Pancreas (tissue), 10 donors: ENCODE measurements around the gene TFR2. TPM values are rescaled to one million over a fixed set of nuclear protein-coding genes. Genes with fewer than 3 reads are reported as not detected.

Experiments
- ATAC-seq, 4 donors: fragments of 200-7000 bp; cut with Tn5 transposase; one replicate each; pipeline versions ENCODE4 v1.8.0 to v1.9.1; 2020; ENCODE audit warnings: mild to moderate bottlenecking in 4 of 4, moderate library complexity in 4 of 4
- DNase-seq, 6 donors: peaks; one replicate each; pipeline ENCODE4 v3.0.0-alpha.2; 2020
- FAIRE-seq: peaks from 2 replicates; lab custom pipeline; 2012; peaks lifted over from hg19 to GRCh38; lab: Jason Lieb, UNC
- H3K27ac ChIP-seq, 4 donors: fragments of 200-600 bp; sonication (generic); 1 replicate in 3 of 4; 2 replicates in 1 of 4; pipeline versions ENCODE4 v1.5.0 to v1.8.0; 2020
- H3K27me3 ChIP-seq, 4 donors: fragments of 200-600 bp; one replicate each; pipeline ENCODE4 v1.8.0; 2021
- H3K36me3 ChIP-seq, 3 donors: fragments of 200-600 bp; sonication (generic) in 1 of 3; one replicate each; pipeline versions ENCODE4 v1.5.0 to v1.8.0; 2020 to 2021
- H3K4me1 ChIP-seq, 3 donors: fragments of 200-600 bp; one replicate each; pipeline ENCODE4 v1.8.0; 2021
- H3K4me3 ChIP-seq, 4 donors: fragments of 200-600 bp; sonication (generic) in 2 of 4; one replicate each; pipeline versions ENCODE4 v1.5.0 to v1.8.0; 2020 to 2021
- H3K9me3 ChIP-seq, 4 donors: fragments of 200-600 bp; one replicate each; pipeline ENCODE4 v1.8.0; 2021
- CTCF ChIP-seq, 4 donors: fragments of 200-600 bp; sonication (generic) in 3 of 4; IDR thresholded peaks; one replicate each; pipeline versions ENCODE4 v1.5.0 to v1.8.0; 2021; ENCODE audit warnings: antibody characterized with exemption in 4 of 4
- WGBS, 2 donors: extraction: QIAGEN DNeasy Blood & Tissue Kit; methylation state at CpG; one replicate each; pipeline ENCODE4 v1.1.7; 2013; 5-methylcytosine and 5-hydroxymethylcytosine counted together
- intact Hi-C, 3 donors: fragments of 100-400 bp; cut with DNase I; formaldehyde crosslinking; loops; one replicate each; pipeline versions ENCODE4 v1.11.1 to v1.14.2; 2022
- polyA plus RNA-seq, 2 donors: library from polyadenylated mRNA; stranded (reverse); fragments of 200-250 nt; gene quantifications; one replicate each; pipeline ENCODE4 v1.2.3, GENCODE V29; 2013
- total RNA-seq, 6 donors: library from RNA; stranded (reverse); fragmentation: NEBNext Ultra II Directional in 4 of 6; extraction: Animal tissue kit (Norgen Biotek cat#: 25700) in 4 of 6; gene quantifications; one replicate each; pipeline versions ENCODE4 v1.2.1 to v1.2.4, GENCODE V29; 2021 to 2023
- donor health status: healthy with polysubstance abuse.
- donor health status: DM: no; HTN: no; CAD: no; lungs with moderate emphysema.
- donor health status: DM: no; HTN: no; CAD: no.
- donor health status: control.
- donor health status: control.
- donor health status: Bipolar disorder and iron deficiency.
- donor health status: DM: yes; HTN: yes; CAD: no.
- donor health status: DM: no; HTN: no; CAD: no.
- donor health status: DM: no; HTN: no; CAD: no.
- donor health status: DM: yes; HTN: yes; CAD: no.

The TFR2 gene
- total RNA-seq, result 1 to 10 TPM in 3 of 6 donors, under 1 TPM in 3; 0.28 to 1.2 (median 0.76) TPM
- polyA plus RNA-seq, result 1 to 10 TPM; 1.1 to 1.2 TPM

GRCh38 chr7:100641463-100641859 is at the start of gene TFR2:
TFR2 (minus strand) TSS chr7:100641552; CDS start chr7:100641509, 43 bp downstream.
- Histone ChIP-seq H3K27me3 (no peaks in the 10 kb centered on the region), H3K36me3 (no peaks in the 10 kb centered on the region), H3K27ac (no peak within 1 kb of the TSS), H3K4me1 (peaks cover 0 to 3% (median 0%) of the 10 kb centered on the region in 3 donors), H3K9me3 (no peaks in the 10 kb centered on the region), H3K4me3 (no peak within 1 kb of the TSS)
- intact Hi-C loops, result no loop called here
- no peak for TF ChIP-seq CTCF (IDR thresholded peaks at IDR 0.05)
- ATAC-seq (peak in 3 of 4 donors; percentile 16 to 52 (median 34)), DNase-seq (no peak), FAIRE-seq (no peak)
- WGBS, 2 donors, result 8 to 17% methylated on average over 10 of the region's 10 CpGs

- 83 to 87% methylated on average over 17 to 18 of the region's 18 CpGs for WGBS, 2 donors
- Histone ChIP-seq H3K27ac (no peak overlapping the region), H3K27me3 (no peaks in the 10 kb centered on the region), H3K9me3 (no peaks in the 10 kb centered on the region), H3K4me3 (no peak overlapping the region), H3K4me1 (peaks cover 10 to 17% (median 14%) of the 10 kb centered on the region in 3 donors), H3K36me3 (peaks cover 0 to 39% (median 28%) of the 10 kb centered on the region in 3 donors)
- DNase-seq (peak in 1 of 6 donors; percentile 56), FAIRE-seq (no peak), ATAC-seq (no peak)
- no peak for TF ChIP-seq CTCF (IDR thresholded peaks at IDR 0.05)
- intact Hi-C loops, result loop anchor here in 2 of 3 donors (2.0 to 10.0 kb wide), 4 partner anchors 13 to 225 kb away; partner anchors contain the start of gene SPACDR (in 1 of the 2)
These were observed 48.1 kb upstream of the TFR2 start for GRCh38 chr7:100689230-100690135.

GRCh38 chr7:100688326-100688860 is 47.0 kb upstream of the TFR2 start:
- intact Hi-C loops, result loop anchor here in 1 of 3 donors (10.0 kb wide), 2 partner anchors 124 to 224 kb away; partner anchors contain the start of gene SPACDR
- no peak for ATAC-seq
- no peak for TF ChIP-seq CTCF (IDR thresholded peaks at IDR 0.05)
- DNase-seq, result no peak
- no peak for FAIRE-seq
- Histone ChIP-seq H3K4me1 (peaks cover 10 to 17% (median 14%) of the 10 kb centered on the region in 3 donors), H3K9me3 (no peaks in the 10 kb centered on the region), H3K4me3 (no peak overlapping the region), H3K27ac (no peak overlapping the region), H3K36me3 (peaks cover 0 to 49% (median 34%) of the 10 kb centered on the region in 3 donors), H3K27me3 (no peaks in the 10 kb centered on the region)
- WGBS, 2 donors, result 79 to 84% methylated on average over 16 of the region's 16 CpGs

- Histone ChIP-seq H3K9me3 (no peaks in the 10 kb centered on the region), H3K36me3 (peaks cover 0 to 55% (median 38%) of the 10 kb centered on the region in 3 donors), H3K27ac (no peak overlapping the region), H3K27me3 (no peaks in the 10 kb centered on the region), H3K4me1 (peaks cover 10 to 15% (median 14%) of the 10 kb centered on the region in 3 donors), H3K4me3 (no peak overlapping the region)
- WGBS, 2 donors, result 81 to 85% methylated on average over 25 of the region's 25 CpGs
- no peak for TF ChIP-seq CTCF (IDR thresholded peaks at IDR 0.05)
- FAIRE-seq, result no peak
- DNase-seq, result no peak
- intact Hi-C loops, result loop anchor here in 1 of 3 donors (10.0 kb wide), 2 partner anchors 123 to 223 kb away; partner anchors contain the start of gene SPACDR
- ATAC-seq, result no peak
These were observed 46.5 kb upstream of the TFR2 start for GRCh38 chr7:100687751-100688300.
